WTC11 (cell line): Measurements from ENCODE around the gene OR52E1. TPM values are rescaled to one million over a fixed set of nuclear protein-coding genes. Genes with fewer than 3 reads are reported as not detected.

Source experiments
- ATAC-seq: fragments of 200-7000 bp; cut with Tn5 transposase; 2 replicates; pipeline ENCODE4 v1.10.0; 2021; ENCODE audit warnings: mild to moderate bottlenecking, moderate library complexity
- CTCF ChIA-PET: fragments of 300-600 bp; sonication (Branson Sonifier 250); formaldehyde crosslinking; loops from one replicate; lab custom pipeline; 2021; ENCODE audit warnings: antibody characterized with exemption; lab: Charles Lee
- POLR2A ChIA-PET: fragments of 350-600 bp; sonication (Branson Sonifier 250); formaldehyde crosslinking; loops from one replicate; lab custom pipeline; 2021; ENCODE audit warnings: antibody characterized with exemption; lab: Charles Lee
- DNase-seq: peaks from one replicate; pipeline ENCODE4 v3.0.0; 2021; ENCODE audit warnings: low spot score
- H3K27ac Mint-ChIP-seq: 2 replicates; pipeline ENCODE4 v1.8.0; 2021; ENCODE audit warnings: mixed read lengths
- H3K27me3 Mint-ChIP-seq: 2 replicates; pipeline ENCODE4 v1.8.0; 2021; ENCODE audit warnings: low read depth, mild to moderate bottlenecking, moderate library complexity, mixed read lengths
- H3K36me3 Mint-ChIP-seq: 2 replicates; pipeline ENCODE4 v1.8.0; 2021; ENCODE audit warnings: mixed read lengths
- H3K4me1 Mint-ChIP-seq: 2 replicates; pipeline ENCODE4 v1.8.0; 2022; ENCODE audit warnings: mixed read lengths
- H3K4me3 Mint-ChIP-seq: 2 replicates; pipeline ENCODE4 v1.8.0; 2021; ENCODE audit warnings: mild to moderate bottlenecking, moderate library complexity, mixed read lengths
- H3K9me3 Mint-ChIP-seq: 2 replicates; pipeline ENCODE4 v1.8.0; 2021; ENCODE audit warnings: mixed read lengths
- CREB1 ChIP-seq: sonication (generic); formaldehyde crosslinking; IDR thresholded peaks from 2 replicates; pipeline ENCODE4 v1.8.0; 2023; ENCODE audit warnings: mild to moderate bottlenecking, missing genetic modification reagents
- CREM ChIP-seq: sonication (generic); formaldehyde crosslinking; IDR thresholded peaks from 2 replicates; pipeline ENCODE4 v1.8.1; 2022; ENCODE audit warnings: mild to moderate bottlenecking, missing genetic modification reagents, moderate library complexity
- EMX1 ChIP-seq: fragments of 250-450 bp; sonication (Bioruptor Pico); IDR thresholded peaks from 2 replicates; pipeline ENCODE4 v1.8.0; 2021; ENCODE audit warnings: mild to moderate bottlenecking
- ESRRA ChIP-seq: sonication (generic); formaldehyde crosslinking; IDR thresholded peaks from 2 replicates; pipeline ENCODE4 v1.8.1; 2022; ENCODE audit warnings: mild to moderate bottlenecking, missing genetic modification reagents, borderline replicate concordance
- KAT7 ChIP-seq: sonication (generic); formaldehyde crosslinking; IDR thresholded peaks from 2 replicates; pipeline ENCODE4 v1.8.1; 2023; ENCODE audit warnings: missing genetic modification reagents, mild to moderate bottlenecking, borderline replicate concordance
- NFE2L1 ChIP-seq: sonication (generic); formaldehyde crosslinking; IDR thresholded peaks from 2 replicates; pipeline ENCODE4 v1.8.1; 2023; ENCODE audit warnings: missing genetic modification reagents
- NFYB ChIP-seq: sonication (generic); formaldehyde crosslinking; conservative IDR thresholded peaks from 2 replicates; pipeline ENCODE4 v1.8.0; 2022; ENCODE audit warnings: low read depth, missing genetic modification reagents
- NR1H2 ChIP-seq: sonication (generic); formaldehyde crosslinking; IDR thresholded peaks from 2 replicates; pipeline ENCODE4 v1.9.0; 2021; ENCODE audit warnings: mild to moderate bottlenecking, moderate library complexity, missing genetic modification reagents
- RORB ChIP-seq: fragments of 250-450 bp; sonication (Bioruptor Pico); IDR thresholded peaks from 2 replicates; pipeline ENCODE4 v1.9.0; 2021; ENCODE audit warnings: mild to moderate bottlenecking
- SMAD4 ChIP-seq: sonication (generic); formaldehyde crosslinking; IDR thresholded peaks from 2 replicates; pipeline ENCODE4 v1.8.0; 2022; ENCODE audit warnings: mild to moderate bottlenecking, missing genetic modification reagents
- SOX15 ChIP-seq: fragments of 250-450 bp; sonication (Bioruptor Pico); IDR thresholded peaks from 2 replicates; pipeline ENCODE4 v1.9.0; 2021; ENCODE audit warnings: mild to moderate bottlenecking
- ZNF317 ChIP-seq: sonication (generic); formaldehyde crosslinking; IDR thresholded peaks from 2 replicates; pipeline ENCODE4 v1.8.1; 2023; ENCODE audit warnings: low read depth, mild to moderate bottlenecking, moderate library complexity, missing genetic modification reagents, borderline replicate concordance
- total RNA-seq: library from RNA; stranded (reverse); gene quantifications from 3 replicates; pipeline ENCODE4 v1.2.3, GENCODE V29; 2021
- TF ChIP-seq, protein P1 (sequence below): sonication (generic); formaldehyde crosslinking; IDR thresholded peaks from 2 replicates; pipeline ENCODE4 v1.8.1; 2023; ENCODE audit warnings: mild to moderate bottlenecking, missing genetic modification reagents, borderline replicate concordance
- TF ChIP-seq, protein P2 (sequence below): sonication (generic); formaldehyde crosslinking; IDR thresholded peaks from 2 replicates; pipeline ENCODE4 v1.8.1; 2022; ENCODE audit warnings: missing genetic modification reagents, borderline replicate concordance
- TF ChIP-seq, protein P3 (sequence below): fragments of 250-450 bp; sonication (Bioruptor Pico); IDR thresholded peaks from 2 replicates; pipeline ENCODE4 v2.1.2; 2022; ENCODE audit warnings: mild to moderate bottlenecking, moderate library complexity
- TF ChIP-seq, protein P4 (sequence below): sonication (generic); formaldehyde crosslinking; IDR thresholded peaks from 2 replicates; pipeline ENCODE4 v1.8.1; 2022; ENCODE audit warnings: low read depth, missing genetic modification reagents, borderline replicate concordance
- TF ChIP-seq, protein P5 (sequence below): sonication (generic); formaldehyde crosslinking; conservative IDR thresholded peaks from 2 replicates; pipeline ENCODE4 v1.8.1; 2023; ENCODE audit warnings: mild to moderate bottlenecking, low read depth, missing genetic modification reagents, moderate library complexity
- TF ChIP-seq, protein P6 (sequence below): sonication (generic); formaldehyde crosslinking; IDR thresholded peaks from 2 replicates; pipeline ENCODE4 v1.8.0; 2022; ENCODE audit warnings: mild to moderate bottlenecking, missing genetic modification reagents

Gene OR52E1
- total RNA-seq, 1 experiment from 2014 or later: not detected

DNA sequence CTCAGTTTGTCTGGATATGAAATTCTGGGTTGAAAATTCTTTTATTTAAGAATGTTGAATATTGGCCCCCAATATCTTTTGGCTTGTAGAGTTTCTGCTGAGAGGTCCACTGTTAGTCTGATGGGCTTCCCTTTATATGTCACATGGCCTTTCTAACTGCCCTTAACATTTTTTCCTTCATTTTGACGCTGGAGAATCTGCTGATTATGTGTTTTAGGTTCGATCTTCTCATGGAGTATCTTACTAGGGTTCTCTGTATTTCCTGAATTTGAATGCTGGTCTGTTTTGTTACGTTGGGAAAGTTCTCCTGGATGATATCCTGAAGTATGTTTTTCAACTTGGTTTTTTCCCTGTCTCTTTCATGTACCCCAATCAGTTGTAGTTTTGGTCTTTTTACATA lies 46.0 kb downstream of the OR52E1 start:
- Mint-ChIP-seq H3K27ac (no peak overlapping the region), H3K4me1 (no peaks in the 10 kb centered on the region), H3K36me3 (no peaks in the 10 kb centered on the region), H3K4me3 (no peak overlapping the region), H3K27me3 (no peaks in the 10 kb centered on the region), H3K9me3 (peaks cover 6% of the 10 kb centered on the region)
- CTCF ChIA-PET: no interaction called here
- no peak for DNase-seq
- TF ChIP-seq, protein P1, sequence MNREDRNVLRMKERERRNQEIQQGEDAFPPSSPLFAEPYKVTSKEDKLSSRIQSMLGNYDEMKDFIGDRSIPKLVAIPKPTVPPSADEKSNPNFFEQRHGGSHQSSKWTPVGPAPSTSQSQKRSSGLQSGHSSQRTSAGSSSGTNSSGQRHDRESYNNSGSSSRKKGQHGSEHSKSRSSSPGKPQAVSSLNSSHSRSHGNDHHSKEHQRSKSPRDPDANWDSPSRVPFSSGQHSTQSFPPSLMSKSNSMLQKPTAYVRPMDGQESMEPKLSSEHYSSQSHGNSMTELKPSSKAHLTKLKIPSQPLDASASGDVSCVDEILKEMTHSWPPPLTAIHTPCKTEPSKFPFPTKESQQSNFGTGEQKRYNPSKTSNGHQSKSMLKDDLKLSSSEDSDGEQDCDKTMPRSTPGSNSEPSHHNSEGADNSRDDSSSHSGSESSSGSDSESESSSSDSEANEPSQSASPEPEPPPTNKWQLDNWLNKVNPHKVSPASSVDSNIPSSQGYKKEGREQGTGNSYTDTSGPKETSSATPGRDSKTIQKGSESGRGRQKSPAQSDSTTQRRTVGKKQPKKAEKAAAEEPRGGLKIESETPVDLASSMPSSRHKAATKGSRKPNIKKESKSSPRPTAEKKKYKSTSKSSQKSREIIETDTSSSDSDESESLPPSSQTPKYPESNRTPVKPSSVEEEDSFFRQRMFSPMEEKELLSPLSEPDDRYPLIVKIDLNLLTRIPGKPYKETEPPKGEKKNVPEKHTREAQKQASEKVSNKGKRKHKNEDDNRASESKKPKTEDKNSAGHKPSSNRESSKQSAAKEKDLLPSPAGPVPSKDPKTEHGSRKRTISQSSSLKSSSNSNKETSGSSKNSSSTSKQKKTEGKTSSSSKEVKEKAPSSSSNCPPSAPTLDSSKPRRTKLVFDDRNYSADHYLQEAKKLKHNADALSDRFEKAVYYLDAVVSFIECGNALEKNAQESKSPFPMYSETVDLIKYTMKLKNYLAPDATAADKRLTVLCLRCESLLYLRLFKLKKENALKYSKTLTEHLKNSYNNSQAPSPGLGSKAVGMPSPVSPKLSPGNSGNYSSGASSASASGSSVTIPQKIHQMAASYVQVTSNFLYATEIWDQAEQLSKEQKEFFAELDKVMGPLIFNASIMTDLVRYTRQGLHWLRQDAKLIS (CRISPR knock-in tag): no peak
- POLR2A ChIA-PET: no interaction called here
- no peak for ATAC-seq

DNA sequence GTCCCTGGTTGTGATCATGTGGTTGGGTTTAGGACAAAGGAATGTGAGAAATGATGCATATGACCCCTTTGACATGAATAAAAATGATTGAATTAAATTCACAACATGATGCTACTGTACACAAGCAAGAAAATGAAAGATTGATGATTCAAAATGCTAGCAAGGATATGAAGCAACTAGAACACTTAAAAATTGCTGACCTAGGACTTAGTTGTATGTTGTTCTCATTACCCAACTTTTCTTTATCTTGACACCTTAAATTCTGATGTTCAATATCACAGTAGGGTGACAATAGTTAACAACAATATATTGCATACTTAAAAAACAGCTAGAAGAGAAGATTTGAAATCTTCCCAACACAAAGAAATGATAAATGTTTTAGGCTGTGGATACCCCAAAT lies 48.2 kb downstream of the OR52E1 start:
- Mint-ChIP-seq H3K4me3 (no peak overlapping the region), H3K27me3 (no peaks in the 10 kb centered on the region), H3K27ac (no peak overlapping the region), H3K36me3 (no peaks in the 10 kb centered on the region), H3K9me3 (peaks cover 6% of the 10 kb centered on the region), H3K4me1 (no peaks in the 10 kb centered on the region)
- DNase-seq (no peak), ATAC-seq (no peak)
- POLR2A ChIA-PET: no interaction called here
- CTCF ChIA-PET: no interaction called here
- no peak for TF ChIP-seq ZNF317 (CRISPR knock-in tag)
- no peak for TF ChIP-seq KAT7 (CRISPR knock-in tag)
- TF ChIP-seq SOX15 (CRISPR knock-in tag): no peak
- TF ChIP-seq, protein P1 (CRISPR knock-in tag): no peak
- no peak for TF ChIP-seq ESRRA (CRISPR knock-in tag)
- no peak for TF ChIP-seq CREM (CRISPR knock-in tag)
- no peak for TF ChIP-seq RORB (CRISPR knock-in tag)
- no peak for TF ChIP-seq EMX1 (CRISPR knock-in tag)
- TF ChIP-seq, protein P2, sequence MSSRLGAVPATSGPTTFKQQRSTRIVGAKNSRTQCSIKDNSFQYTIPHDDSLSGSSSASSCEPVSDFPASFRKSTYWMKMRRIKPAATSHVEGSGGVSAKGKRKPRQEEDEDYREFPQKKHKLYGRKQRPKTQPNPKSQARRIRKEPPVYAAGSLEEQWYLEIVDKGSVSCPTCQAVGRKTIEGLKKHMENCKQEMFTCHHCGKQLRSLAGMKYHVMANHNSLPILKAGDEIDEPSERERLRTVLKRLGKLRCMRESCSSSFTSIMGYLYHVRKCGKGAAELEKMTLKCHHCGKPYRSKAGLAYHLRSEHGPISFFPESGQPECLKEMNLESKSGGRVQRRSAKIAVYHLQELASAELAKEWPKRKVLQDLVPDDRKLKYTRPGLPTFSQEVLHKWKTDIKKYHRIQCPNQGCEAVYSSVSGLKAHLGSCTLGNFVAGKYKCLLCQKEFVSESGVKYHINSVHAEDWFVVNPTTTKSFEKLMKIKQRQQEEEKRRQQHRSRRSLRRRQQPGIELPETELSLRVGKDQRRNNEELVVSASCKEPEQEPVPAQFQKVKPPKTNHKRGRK (CRISPR knock-in tag): no peak
- TF ChIP-seq, protein P3, sequence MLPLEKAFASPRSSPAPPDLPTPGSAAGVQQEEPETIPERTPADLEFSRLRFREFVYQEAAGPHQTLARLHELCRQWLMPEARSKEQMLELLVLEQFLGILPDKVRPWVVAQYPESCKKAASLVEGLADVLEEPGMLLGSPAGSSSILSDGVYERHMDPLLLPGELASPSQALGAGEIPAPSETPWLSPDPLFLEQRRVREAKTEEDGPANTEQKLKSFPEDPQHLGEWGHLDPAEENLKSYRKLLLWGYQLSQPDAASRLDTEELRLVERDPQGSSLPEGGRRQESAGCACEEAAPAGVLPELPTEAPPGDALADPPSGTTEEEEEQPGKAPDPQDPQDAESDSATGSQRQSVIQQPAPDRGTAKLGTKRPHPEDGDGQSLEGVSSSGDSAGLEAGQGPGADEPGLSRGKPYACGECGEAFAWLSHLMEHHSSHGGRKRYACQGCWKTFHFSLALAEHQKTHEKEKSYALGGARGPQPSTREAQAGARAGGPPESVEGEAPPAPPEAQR: no peak
- no peak for TF ChIP-seq CREB1 (CRISPR knock-in tag)
- TF ChIP-seq, protein P4, sequence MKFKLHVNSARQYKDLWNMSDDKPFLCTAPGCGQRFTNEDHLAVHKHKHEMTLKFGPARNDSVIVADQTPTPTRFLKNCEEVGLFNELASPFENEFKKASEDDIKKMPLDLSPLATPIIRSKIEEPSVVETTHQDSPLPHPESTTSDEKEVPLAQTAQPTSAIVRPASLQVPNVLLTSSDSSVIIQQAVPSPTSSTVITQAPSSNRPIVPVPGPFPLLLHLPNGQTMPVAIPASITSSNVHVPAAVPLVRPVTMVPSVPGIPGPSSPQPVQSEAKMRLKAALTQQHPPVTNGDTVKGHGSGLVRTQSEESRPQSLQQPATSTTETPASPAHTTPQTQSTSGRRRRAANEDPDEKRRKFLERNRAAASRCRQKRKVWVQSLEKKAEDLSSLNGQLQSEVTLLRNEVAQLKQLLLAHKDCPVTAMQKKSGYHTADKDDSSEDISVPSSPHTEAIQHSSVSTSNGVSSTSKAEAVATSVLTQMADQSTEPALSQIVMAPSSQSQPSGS: no peak
- TF ChIP-seq, protein P5, sequence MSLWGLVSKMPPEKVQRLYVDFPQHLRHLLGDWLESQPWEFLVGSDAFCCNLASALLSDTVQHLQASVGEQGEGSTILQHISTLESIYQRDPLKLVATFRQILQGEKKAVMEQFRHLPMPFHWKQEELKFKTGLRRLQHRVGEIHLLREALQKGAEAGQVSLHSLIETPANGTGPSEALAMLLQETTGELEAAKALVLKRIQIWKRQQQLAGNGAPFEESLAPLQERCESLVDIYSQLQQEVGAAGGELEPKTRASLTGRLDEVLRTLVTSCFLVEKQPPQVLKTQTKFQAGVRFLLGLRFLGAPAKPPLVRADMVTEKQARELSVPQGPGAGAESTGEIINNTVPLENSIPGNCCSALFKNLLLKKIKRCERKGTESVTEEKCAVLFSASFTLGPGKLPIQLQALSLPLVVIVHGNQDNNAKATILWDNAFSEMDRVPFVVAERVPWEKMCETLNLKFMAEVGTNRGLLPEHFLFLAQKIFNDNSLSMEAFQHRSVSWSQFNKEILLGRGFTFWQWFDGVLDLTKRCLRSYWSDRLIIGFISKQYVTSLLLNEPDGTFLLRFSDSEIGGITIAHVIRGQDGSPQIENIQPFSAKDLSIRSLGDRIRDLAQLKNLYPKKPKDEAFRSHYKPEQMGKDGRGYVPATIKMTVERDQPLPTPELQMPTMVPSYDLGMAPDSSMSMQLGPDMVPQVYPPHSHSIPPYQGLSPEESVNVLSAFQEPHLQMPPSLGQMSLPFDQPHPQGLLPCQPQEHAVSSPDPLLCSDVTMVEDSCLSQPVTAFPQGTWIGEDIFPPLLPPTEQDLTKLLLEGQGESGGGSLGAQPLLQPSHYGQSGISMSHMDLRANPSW (CRISPR knock-in tag): no peak
- TF ChIP-seq NR1H2 (CRISPR knock-in tag): no peak
- no peak for TF ChIP-seq SMAD4 (CRISPR knock-in tag)
- TF ChIP-seq NFYB (CRISPR knock-in tag): no peak
- TF ChIP-seq NFE2L1 (CRISPR knock-in tag): no peak
- TF ChIP-seq, protein P6, sequence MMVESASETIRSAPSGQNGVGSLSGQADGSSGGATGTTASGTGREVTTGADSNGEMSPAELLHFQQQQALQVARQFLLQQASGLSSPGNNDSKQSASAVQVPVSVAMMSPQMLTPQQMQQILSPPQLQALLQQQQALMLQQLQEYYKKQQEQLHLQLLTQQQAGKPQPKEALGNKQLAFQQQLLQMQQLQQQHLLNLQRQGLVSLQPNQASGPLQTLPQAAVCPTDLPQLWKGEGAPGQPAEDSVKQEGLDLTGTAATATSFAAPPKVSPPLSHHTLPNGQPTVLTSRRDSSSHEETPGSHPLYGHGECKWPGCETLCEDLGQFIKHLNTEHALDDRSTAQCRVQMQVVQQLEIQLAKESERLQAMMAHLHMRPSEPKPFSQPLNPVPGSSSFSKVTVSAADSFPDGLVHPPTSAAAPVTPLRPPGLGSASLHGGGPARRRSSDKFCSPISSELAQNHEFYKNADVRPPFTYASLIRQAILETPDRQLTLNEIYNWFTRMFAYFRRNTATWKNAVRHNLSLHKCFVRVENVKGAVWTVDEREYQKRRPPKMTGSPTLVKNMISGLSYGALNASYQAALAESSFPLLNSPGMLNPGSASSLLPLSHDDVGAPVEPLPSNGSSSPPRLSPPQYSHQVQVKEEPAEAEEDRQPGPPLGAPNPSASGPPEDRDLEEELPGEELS (CRISPR knock-in tag): no peak
